ENCODE data around the gene ABLIM1. TPM values are rescaled to one million over a fixed set of nuclear protein-coding genes. Genes with fewer than 3 reads are reported as not detected.

The ABLIM1 gene
- total RNA-seq, 1 experiment from 2014 or later, result 89.4 TPM

GRCh38 chr10:114412907-114413797 is 244.9 kb downstream of the ABLIM1 start:
- H3K4me1 Mint-ChIP-seq (ENCODE audit: low read depth, unreplicated experiment), result peaks cover 37% of the 10 kb centered on the region
- H3K4me3 Mint-ChIP-seq (ENCODE audit: low read depth, unreplicated experiment), result peak overlapping the region; percentile 11

GRCh38 chr10:114408968-114409444 is 249.1 kb downstream of the ABLIM1 start:
- Mint-ChIP-seq H3K4me3 (ENCODE audit: low read depth, unreplicated experiment) (no peak overlapping the region), H3K36me3 (ENCODE audit: insufficient read depth, unreplicated experiment) (peaks cover 16% of the 10 kb centered on the region), H3K27me3 (ENCODE audit: unreplicated experiment) (peaks cover 17% of the 10 kb centered on the region), H3K27ac (ENCODE audit: unreplicated experiment) (no peak overlapping the region), H3K9me3 (ENCODE audit: low read depth, unreplicated experiment) (no peaks in the 10 kb centered on the region), H3K4me1 (ENCODE audit: low read depth, unreplicated experiment) (peaks cover 55% of the 10 kb centered on the region)
- CTCF ChIA-PET, result no interaction called here
- DNase-seq, result no peak
- no peak for TF ChIP-seq CTCF (IDR thresholded peaks at IDR 0.05; ENCODE audit: unreplicated experiment)
- BruUV-seq (replicated peaks), result no TSS peak
- intact Hi-C loops (cut with micrococcal nuclease; ENCODE audit: unreplicated experiment), result no loop called here

More at GRCh38 chr10:114412907-114413797, 244.9 kb downstream of the ABLIM1 start:
- peak; percentile 75 for DNase-seq
- intact Hi-C loops (cut with micrococcal nuclease; ENCODE audit: unreplicated experiment), result loop anchor here (5.0 kb wide), 2 partner anchors 36 to 91 kb away; no protein-coding TSS in a partner anchor
- Mint-ChIP-seq H3K36me3 (ENCODE audit: insufficient read depth, unreplicated experiment) (peaks cover 7% of the 10 kb centered on the region), H3K27ac (ENCODE audit: unreplicated experiment) (peak overlapping the region; percentile 18), H3K27me3 (ENCODE audit: unreplicated experiment) (no peaks in the 10 kb centered on the region), H3K9me3 (ENCODE audit: low read depth, unreplicated experiment) (no peaks in the 10 kb centered on the region)
- BruUV-seq (replicated peaks), result no TSS peak
- no peak for TF ChIP-seq CTCF (IDR thresholded peaks at IDR 0.05; ENCODE audit: unreplicated experiment)
- CTCF ChIA-PET, result interaction anchor here (0.5 to 1.5 kb wide), 5 partner anchors 14 to 109 kb away, joined by 3 to 7 read pairs (median 3); no protein-coding TSS in a partner anchor

GRCh38 chr10:114408112-114408967 is 249.7 kb downstream of the ABLIM1 start:
- CTCF ChIA-PET, result interaction anchor here (0.6 kb wide), 1 partner anchor 878 kb away, joined by 3 read pairs; no protein-coding TSS in a partner anchor
- DNase-seq, result no peak
- H3K36me3 Mint-ChIP-seq (ENCODE audit: insufficient read depth, unreplicated experiment), result peaks cover 16% of the 10 kb centered on the region
- H3K4me1 Mint-ChIP-seq (ENCODE audit: low read depth, unreplicated experiment), result peaks cover 48% of the 10 kb centered on the region
- BruUV-seq (replicated peaks), result no TSS peak
- peaks cover 22% of the 10 kb centered on the region for H3K27me3 Mint-ChIP-seq (ENCODE audit: unreplicated experiment)
- H3K4me3 Mint-ChIP-seq (ENCODE audit: low read depth, unreplicated experiment), result no peak overlapping the region
- no peaks in the 10 kb centered on the region for H3K9me3 Mint-ChIP-seq (ENCODE audit: low read depth, unreplicated experiment)
- no peak overlapping the region for H3K27ac Mint-ChIP-seq (ENCODE audit: unreplicated experiment)
- no peak for TF ChIP-seq CTCF (IDR thresholded peaks at IDR 0.05; ENCODE audit: unreplicated experiment)
- intact Hi-C loops (cut with micrococcal nuclease; ENCODE audit: unreplicated experiment), result no loop called here

GRCh38 chr10:114406455-114406854 is 251.6 kb downstream of the ABLIM1 start:
- BruUV-seq (replicated peaks), result no TSS peak
- no peak for DNase-seq
- no peaks in the 10 kb centered on the region for H3K9me3 Mint-ChIP-seq (ENCODE audit: low read depth, unreplicated experiment)
- H3K27me3 Mint-ChIP-seq (ENCODE audit: unreplicated experiment), result peaks cover 41% of the 10 kb centered on the region
- peaks cover 32% of the 10 kb centered on the region for H3K4me1 Mint-ChIP-seq (ENCODE audit: low read depth, unreplicated experiment)
- H3K4me3 Mint-ChIP-seq (ENCODE audit: low read depth, unreplicated experiment), result no peak overlapping the region
- CTCF ChIA-PET, result no interaction called here
- no peak overlapping the region for H3K27ac Mint-ChIP-seq (ENCODE audit: unreplicated experiment)
- no peak for TF ChIP-seq CTCF (IDR thresholded peaks at IDR 0.05; ENCODE audit: unreplicated experiment)
- intact Hi-C loops (cut with micrococcal nuclease; ENCODE audit: unreplicated experiment), result no loop called here
- H3K36me3 Mint-ChIP-seq (ENCODE audit: insufficient read depth, unreplicated experiment), result peaks cover 9% of the 10 kb centered on the region
